HL-60 (cell line): ENCODE data around the gene CRABP1.

Experiments
- GABPA ChIP-seq: IDR thresholded peaks from 2 replicates; pipeline ENCODE4 v1.6.1; 2012; ENCODE audit warnings: low read depth
- TF ChIP-seq, protein P1 (sequence below): IDR thresholded peaks from one replicate; pipeline ENCODE4 v1.5.1; 2011; ENCODE audit warnings: low read length, control low read depth, inconsistent platforms; ENCODE audit not compliant: insufficient read depth

DNA sequence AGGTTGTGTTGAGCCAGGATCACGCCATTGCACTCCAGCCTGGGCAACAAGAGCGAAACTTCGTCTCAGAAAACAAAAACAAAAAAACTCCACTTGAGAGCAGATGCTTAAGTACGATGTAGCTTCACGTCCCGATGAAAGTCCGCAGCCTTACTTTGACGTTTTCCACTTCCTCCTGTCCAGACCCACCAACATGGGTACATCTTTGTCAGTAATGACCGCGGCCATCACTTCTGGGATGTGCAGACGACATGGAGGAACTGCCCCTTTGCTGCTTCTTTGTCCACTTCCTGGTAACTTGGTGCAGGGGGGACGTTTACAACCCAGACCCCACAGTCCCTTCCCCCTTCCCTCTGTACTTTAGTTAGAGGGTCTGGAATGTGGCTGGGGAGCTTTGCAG lies 48.7 kb downstream of the CRABP1 start:
- TF ChIP-seq, protein P1, sequence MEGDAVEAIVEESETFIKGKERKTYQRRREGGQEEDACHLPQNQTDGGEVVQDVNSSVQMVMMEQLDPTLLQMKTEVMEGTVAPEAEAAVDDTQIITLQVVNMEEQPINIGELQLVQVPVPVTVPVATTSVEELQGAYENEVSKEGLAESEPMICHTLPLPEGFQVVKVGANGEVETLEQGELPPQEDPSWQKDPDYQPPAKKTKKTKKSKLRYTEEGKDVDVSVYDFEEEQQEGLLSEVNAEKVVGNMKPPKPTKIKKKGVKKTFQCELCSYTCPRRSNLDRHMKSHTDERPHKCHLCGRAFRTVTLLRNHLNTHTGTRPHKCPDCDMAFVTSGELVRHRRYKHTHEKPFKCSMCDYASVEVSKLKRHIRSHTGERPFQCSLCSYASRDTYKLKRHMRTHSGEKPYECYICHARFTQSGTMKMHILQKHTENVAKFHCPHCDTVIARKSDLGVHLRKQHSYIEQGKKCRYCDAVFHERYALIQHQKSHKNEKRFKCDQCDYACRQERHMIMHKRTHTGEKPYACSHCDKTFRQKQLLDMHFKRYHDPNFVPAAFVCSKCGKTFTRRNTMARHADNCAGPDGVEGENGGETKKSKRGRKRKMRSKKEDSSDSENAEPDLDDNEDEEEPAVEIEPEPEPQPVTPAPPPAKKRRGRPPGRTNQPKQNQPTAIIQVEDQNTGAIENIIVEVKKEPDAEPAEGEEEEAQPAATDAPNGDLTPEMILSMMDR, result no peak
- TF ChIP-seq GABPA, result no peak
